NT2/D1 (cell line): ENCODE data around the gene TRMT44.

ENCODE experiments used
- DNase-seq: peaks from one replicate; pipeline ENCODE4 v3.0.0-alpha.2; 2011; ENCODE audit warnings: low read depth, low spot score
- H3K27me3 ChIP-seq: 2 replicates; pipeline ENCODE4 v1.6.0; 2011; ENCODE audit warnings: mild to moderate bottlenecking; ENCODE audit not compliant: insufficient read length, insufficient read depth
- H3K36me3 ChIP-seq: 2 replicates; pipeline ENCODE4 v1.6.1; 2011; ENCODE audit warnings: mild to moderate bottlenecking, low read length, mixed read lengths; ENCODE audit not compliant: insufficient read depth, insufficient read length
- H3K4me1 ChIP-seq: 2 replicates; pipeline ENCODE4 v1.5.1; 2011; ENCODE audit not compliant: insufficient read depth, insufficient read length
- H3K4me3 ChIP-seq: 2 replicates; pipeline ENCODE4 v1.5.1; 2011; ENCODE audit warnings: low read depth; ENCODE audit not compliant: insufficient read length
- H3K9ac ChIP-seq: 2 replicates; pipeline ENCODE4 v1.6.0; 2011; ENCODE audit warnings: low read depth; ENCODE audit not compliant: insufficient read length
- H3K9me3 ChIP-seq: 2 replicates; pipeline ENCODE4 v1.5.1; 2011; ENCODE audit warnings: mild to moderate bottlenecking, low read length; ENCODE audit not compliant: insufficient read depth
- SUZ12 ChIP-seq: IDR thresholded peaks from 2 replicates; pipeline ENCODE4 v1.6.1; 2011; ENCODE audit not compliant: insufficient read length, insufficient read depth; ENCODE audit errors: extremely low read depth
- YY1 ChIP-seq: IDR thresholded peaks from 2 replicates; pipeline ENCODE4 v1.6.1; 2011; ENCODE audit not compliant: insufficient read length, insufficient read depth
- ZNF274 ChIP-seq: IDR thresholded peaks from 2 replicates; pipeline ENCODE4 v1.6.1; 2011; ENCODE audit warnings: mild to moderate bottlenecking, low read depth, low read length

TRMT44 gene

DNA sequence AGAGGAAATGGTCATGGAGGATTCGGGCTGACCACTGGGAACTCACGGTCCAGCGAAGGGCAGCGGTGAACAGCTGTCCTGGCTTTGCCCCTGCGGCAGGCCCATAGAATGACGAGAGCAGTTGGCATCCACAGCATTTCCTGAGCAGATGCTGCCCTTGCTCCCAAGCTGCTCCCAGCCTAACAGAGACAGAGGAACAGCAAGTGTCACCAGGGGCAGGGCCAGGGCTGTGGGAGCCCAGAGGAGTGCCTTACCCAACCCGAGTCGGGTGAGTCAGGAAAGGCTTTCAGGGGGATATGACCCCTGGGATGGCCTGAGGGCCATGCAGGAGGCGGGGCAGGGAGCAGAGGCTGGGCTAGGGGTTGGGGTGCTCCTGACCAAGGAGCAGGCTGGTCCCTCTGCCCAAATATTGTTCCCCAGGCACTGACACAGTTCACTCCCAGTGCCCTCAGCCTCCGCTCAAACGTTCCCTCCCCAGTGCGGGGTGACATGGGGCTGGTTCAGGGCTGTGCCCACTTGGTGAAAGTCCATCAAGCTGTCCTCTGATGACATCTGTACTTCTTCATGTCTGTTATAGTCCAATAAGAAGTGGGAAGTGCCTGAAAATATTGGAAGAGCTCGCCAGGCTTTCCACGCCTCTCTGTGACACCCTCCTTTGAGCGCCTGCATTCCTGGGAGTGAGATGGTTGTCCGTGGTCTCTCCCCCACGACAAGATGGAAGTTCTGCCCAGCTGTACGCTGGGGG is 74.9 kb downstream of the TRMT44 start:
- peaks cover 4% of the 10 kb centered on the region for H3K4me1 ChIP-seq
- no peaks in the 10 kb centered on the region for H3K36me3 ChIP-seq
- no peak for DNase-seq
- H3K9me3 ChIP-seq: peaks cover 14% of the 10 kb centered on the region
- H3K4me3 ChIP-seq: no peak overlapping the region
- no peak for TF ChIP-seq SUZ12
- TF ChIP-seq ZNF274: no peak
- TF ChIP-seq YY1: no peak
- no peaks in the 10 kb centered on the region for H3K27me3 ChIP-seq
- H3K9ac ChIP-seq: no peak overlapping the region

DNA sequence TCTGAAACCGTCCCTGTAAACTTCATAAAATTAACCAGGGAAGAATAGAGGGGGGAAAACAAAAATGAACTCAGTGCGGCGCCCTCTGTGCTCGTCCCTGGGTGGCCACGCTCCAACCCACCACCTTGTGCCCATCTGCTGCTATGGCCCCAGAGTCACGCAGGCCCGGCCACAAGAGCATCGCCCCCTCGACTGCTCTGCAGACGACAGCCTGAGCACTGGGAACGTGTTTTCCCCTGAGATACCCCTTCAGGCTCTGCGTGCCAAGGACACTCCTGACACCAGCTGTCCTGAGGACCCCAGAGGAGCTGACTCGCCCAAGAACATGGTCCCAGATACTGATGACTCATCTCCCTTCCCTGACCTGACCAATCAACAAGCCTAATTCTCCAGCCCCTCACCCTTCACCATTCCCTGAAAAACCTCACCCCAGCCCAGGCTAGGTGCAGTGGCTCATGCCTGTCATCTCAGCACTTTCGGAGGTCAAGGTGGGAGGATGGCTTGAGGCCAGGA is 75.5 kb downstream of the TRMT44 start:
- H3K36me3 ChIP-seq: no peaks in the 10 kb centered on the region
- no peak for DNase-seq
- no peaks in the 10 kb centered on the region for H3K27me3 ChIP-seq
- no peak overlapping the region for H3K4me3 ChIP-seq
- TF ChIP-seq SUZ12 (no peak), YY1 (no peak), ZNF274 (no peak)
- peaks cover 21% of the 10 kb centered on the region for H3K9me3 ChIP-seq
- no peak overlapping the region for H3K9ac ChIP-seq
- peaks cover 4% of the 10 kb centered on the region for H3K4me1 ChIP-seq

DNA sequence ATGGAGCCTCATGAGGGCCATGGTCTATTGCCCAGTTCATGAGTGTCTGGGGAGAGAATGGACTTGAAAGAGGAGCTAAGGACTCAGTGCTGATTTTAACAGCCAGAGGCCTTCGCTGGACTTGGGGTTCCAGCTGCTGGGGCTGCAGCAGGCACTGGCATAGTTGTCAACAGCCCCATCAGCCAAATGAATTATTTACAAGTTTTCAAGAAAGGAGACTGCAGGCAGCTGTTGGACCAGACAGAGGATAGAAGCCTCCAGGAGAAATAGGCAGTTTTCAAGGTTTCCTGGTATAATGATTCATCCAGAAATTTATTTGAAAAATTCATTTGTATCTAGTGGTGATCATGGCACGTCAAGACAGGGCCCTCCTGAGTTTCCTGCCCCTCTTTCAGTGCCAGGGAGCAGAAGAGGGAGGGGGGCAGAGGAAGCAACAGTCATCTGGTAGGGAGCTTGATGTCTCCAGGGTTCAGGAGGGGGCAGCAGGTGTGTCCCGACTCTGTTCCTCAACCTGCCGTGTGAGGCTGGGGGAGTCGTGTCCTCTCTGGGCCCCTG is 76.5 kb downstream of the TRMT44 start:
- H3K36me3 ChIP-seq: no peaks in the 10 kb centered on the region
- no peaks in the 10 kb centered on the region for H3K27me3 ChIP-seq
- peaks cover 23% of the 10 kb centered on the region for H3K9me3 ChIP-seq
- DNase-seq: no peak
- H3K4me1 ChIP-seq: peaks cover 4% of the 10 kb centered on the region
- TF ChIP-seq SUZ12: no peak
- TF ChIP-seq ZNF274: no peak
- TF ChIP-seq YY1: no peak
- no peak overlapping the region for H3K4me3 ChIP-seq
- no peak overlapping the region for H3K9ac ChIP-seq

DNA sequence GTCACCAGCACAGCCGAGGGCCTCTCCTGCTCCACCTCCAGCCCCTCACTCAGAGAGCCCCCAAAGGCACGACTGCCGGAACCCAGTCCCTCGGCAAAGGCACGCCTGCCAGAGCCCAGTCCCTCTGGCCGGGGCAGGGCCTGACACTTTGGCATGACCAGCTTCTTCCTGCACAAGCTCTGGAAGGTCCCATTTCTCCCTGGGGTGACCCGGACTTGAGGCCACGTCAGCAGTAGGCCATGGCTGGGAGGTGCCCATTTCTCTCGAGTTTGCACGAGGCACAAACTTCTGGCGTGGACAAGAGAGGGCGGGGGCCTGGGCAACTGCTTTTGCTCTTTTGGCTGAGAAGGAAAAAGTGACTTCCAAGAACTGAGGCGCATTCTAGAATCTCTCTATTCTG is 77.4 kb downstream of the TRMT44 start:
- peaks cover 23% of the 10 kb centered on the region for H3K9me3 ChIP-seq
- H3K4me1 ChIP-seq: peaks cover 7% of the 10 kb centered on the region
- DNase-seq: no peak
- no peak overlapping the region for H3K4me3 ChIP-seq
- no peak overlapping the region for H3K9ac ChIP-seq
- no peaks in the 10 kb centered on the region for H3K36me3 ChIP-seq
- TF ChIP-seq YY1: no peak
- TF ChIP-seq ZNF274: no peak
- TF ChIP-seq SUZ12: no peak
- no peaks in the 10 kb centered on the region for H3K27me3 ChIP-seq

DNA sequence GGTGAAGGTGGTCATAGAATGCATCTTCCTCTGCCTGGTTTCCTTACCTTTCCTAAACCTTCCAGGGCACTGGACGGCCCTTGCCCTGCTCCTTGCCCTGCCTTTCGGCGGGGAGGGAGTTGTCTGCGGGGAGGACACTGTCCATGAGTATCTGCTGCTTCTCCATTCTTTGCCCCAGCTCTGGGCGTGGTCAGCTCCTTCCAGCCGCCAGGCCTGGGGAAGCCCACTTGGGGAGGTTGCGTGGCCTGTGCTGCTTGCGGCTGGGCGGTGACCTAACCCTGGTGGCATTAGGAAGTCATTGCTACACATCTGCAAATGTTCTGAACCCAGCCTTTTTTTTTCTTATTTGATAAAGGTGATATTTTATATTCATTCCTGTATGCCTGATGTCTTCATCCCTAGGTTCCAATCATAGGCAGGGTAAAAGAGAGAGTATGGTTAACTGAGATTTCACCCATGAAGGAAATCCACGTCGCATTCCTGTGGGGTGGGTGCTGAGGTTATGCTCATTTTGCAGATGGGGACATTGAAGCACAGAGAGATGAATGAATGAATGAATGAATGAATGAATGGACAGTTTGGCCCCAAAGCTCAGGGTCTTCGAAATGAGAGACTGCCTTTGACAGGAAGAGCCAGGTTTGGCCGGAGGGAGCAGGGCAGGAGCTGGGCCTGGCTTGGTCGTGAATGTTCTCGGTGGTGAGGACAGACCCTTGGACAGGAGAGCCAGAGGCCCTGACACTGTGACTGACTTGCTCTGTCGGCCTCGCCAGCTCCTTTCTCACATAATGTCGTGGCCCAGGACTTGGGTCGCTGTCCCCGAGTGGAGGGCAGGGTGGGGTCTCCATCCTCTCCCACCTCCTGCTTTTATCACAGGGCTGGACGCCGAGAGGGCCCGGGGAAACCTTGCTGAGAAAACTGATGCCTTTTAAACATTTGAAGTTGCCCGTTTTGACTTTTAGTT is 81.9 kb downstream of the TRMT44 start:
- Histone ChIP-seq H3K9me3 (peaks cover 17% of the 10 kb centered on the region), H3K36me3 (no peaks in the 10 kb centered on the region), H3K27me3 (no peaks in the 10 kb centered on the region), H3K4me3 (no peak overlapping the region), H3K4me1 (peaks cover 10% of the 10 kb centered on the region), H3K9ac (no peak overlapping the region)
- DNase-seq: no peak
- TF ChIP-seq SUZ12 (no peak), YY1 (no peak), ZNF274 (no peak)

DNA sequence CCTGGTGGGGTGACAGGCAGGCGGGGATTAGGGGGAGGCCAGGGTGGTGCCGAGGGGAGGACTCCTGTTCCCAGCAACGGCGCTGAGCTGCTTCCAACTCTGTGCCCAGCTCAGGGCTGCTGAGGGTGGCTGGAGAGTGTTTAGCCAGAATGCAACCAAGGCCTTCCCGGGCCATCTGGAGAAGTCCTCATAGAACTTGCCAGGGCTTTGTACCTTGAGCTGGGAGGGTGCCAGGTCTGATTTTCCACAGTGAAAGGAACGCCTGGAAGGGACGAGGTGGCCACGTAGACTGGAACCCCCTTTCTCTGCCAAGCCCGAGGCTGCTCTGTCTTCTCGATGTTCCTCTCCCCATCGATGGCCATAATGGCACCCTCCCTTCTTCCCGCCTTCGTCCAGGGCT is 82.6 kb downstream of the TRMT44 start:
- no peak for TF ChIP-seq ZNF274
- TF ChIP-seq YY1: no peak
- TF ChIP-seq SUZ12: no peak
- Histone ChIP-seq H3K36me3 (no peaks in the 10 kb centered on the region), H3K27me3 (no peaks in the 10 kb centered on the region), H3K4me3 (no peak overlapping the region), H3K9ac (no peak overlapping the region), H3K9me3 (peaks cover 17% of the 10 kb centered on the region), H3K4me1 (peaks cover 10% of the 10 kb centered on the region)
- DNase-seq: no peak

DNA sequence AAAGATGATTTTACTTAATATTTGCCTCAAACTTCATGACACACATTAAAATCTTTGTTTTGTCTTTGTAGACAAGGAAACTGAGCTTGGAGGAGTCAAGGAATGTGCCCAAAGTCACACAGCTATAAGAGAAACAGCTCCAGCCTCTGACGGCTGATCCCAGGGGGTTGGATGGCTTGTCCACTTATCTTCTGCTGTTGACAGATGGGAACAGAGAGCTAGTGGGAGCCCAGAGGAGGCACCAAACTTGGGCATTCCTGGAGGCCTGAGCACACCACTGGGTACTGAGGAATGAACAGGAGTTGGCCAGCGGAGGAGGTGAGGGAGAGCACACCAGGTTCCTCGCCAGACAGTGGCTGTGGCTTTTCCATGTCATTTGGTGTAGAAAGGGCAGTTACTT is 83.2 kb downstream of the TRMT44 start:
- TF ChIP-seq ZNF274: no peak
- no peak for TF ChIP-seq SUZ12
- TF ChIP-seq YY1: no peak
- Histone ChIP-seq H3K27me3 (no peaks in the 10 kb centered on the region), H3K4me3 (no peak overlapping the region), H3K4me1 (peaks cover 10% of the 10 kb centered on the region), H3K9me3 (peaks cover 17% of the 10 kb centered on the region), H3K36me3 (no peaks in the 10 kb centered on the region), H3K9ac (no peak overlapping the region)
- no peak for DNase-seq
